Islet precursor cell (in vitro differentiated cells): ENCODE data around the gene TUBGCP3.
"Not testable (repeated sequence)": the region's sequence is repeated elsewhere in the genome, so short reads cannot be mapped to it uniquely, and the experiment has no call there.

Experiments used
- DNase-seq: peaks from one replicate; pipeline ENCODE4 v3.0.0-alpha.2; 2018

Gene TUBGCP3

GRCh38 chr13:112576191-112576590 lies 11.8 kb downstream of the TUBGCP3 start:
- DNase-seq = no peak

- no peak for DNase-seq
These were observed 12.3 kb downstream of the TUBGCP3 start for GRCh38 chr13:112575675-112576074.

- no peak for DNase-seq
These were observed 12.9 kb downstream of the TUBGCP3 start for GRCh38 chr13:112574834-112575613.

GRCh38 chr13:112574416-112574815 lies 13.5 kb downstream of the TUBGCP3 start:
- DNase-seq = no peak

GRCh38 chr13:112573710-112574109 lies 14.2 kb downstream of the TUBGCP3 start:
- no peak for DNase-seq

- no peak for DNase-seq
These were observed 15.6 kb downstream of the TUBGCP3 start for GRCh38 chr13:112572366-112572765.

- DNase-seq = no peak
These were observed 18.1 kb downstream of the TUBGCP3 start for GRCh38 chr13:112569821-112570220.

- DNase-seq = no peak
These were observed 20.6 kb downstream of the TUBGCP3 start for GRCh38 chr13:112567161-112567862.

GRCh38 chr13:112562786-112563383 lies 25.1 kb downstream of the TUBGCP3 start:
- no peak for DNase-seq

- no peak for DNase-seq
These were observed 25.7 kb downstream of the TUBGCP3 start for GRCh38 chr13:112562254-112562653.

GRCh38 chr13:112561478-112561877 lies 26.5 kb downstream of the TUBGCP3 start:
- DNase-seq = no peak

GRCh38 chr13:112558696-112559418 lies 29.1 kb downstream of the TUBGCP3 start:
- no peak for DNase-seq

- no peak for DNase-seq
These were observed 31.4 kb downstream of the TUBGCP3 start for GRCh38 chr13:112556600-112556999.

- DNase-seq = no peak
These were observed 33.6 kb downstream of the TUBGCP3 start for GRCh38 chr13:112554214-112554850.

- DNase-seq = not testable (repeated sequence)
These were observed 39.0 kb downstream of the TUBGCP3 start for GRCh38 chr13:112548975-112549374.

- DNase-seq = no peak
These were observed 42.1 kb downstream of the TUBGCP3 start for GRCh38 chr13:112545856-112546255.

- DNase-seq = no peak
These were observed 54.9 kb downstream of the TUBGCP3 start for GRCh38 chr13:112532837-112533745.

GRCh38 chr13:112531263-112531794 lies 56.6 kb downstream of the TUBGCP3 start:
- no peak for DNase-seq

GRCh38 chr13:112530861-112531260 lies 57.1 kb downstream of the TUBGCP3 start:
- DNase-seq = no peak

- no peak for DNase-seq
These were observed 58.7 kb downstream of the TUBGCP3 start for GRCh38 chr13:112529216-112529615.

GRCh38 chr13:112526146-112526853 lies 61.7 kb downstream of the TUBGCP3 start:
- DNase-seq = no peak
